HG03064 (cell line): ENCODE measurements around the gene TBC1D14.

Experiments
- ATAC-seq: cut with Tn5 transposase; IDR thresholded peaks from one replicate; pipeline ENCODE4 v1.9.1; 2021; ENCODE audit warnings: low read depth; ENCODE audit not compliant: unreplicated experiment

The TBC1D14 gene

GRCh38 chr4:7034262-7035081 lies 124.8 kb downstream of the TBC1D14 start:
- no peak for ATAC-seq

- ATAC-seq: no peak
Observed at GRCh38 chr4:7037425-7037824, 127.8 kb downstream of the TBC1D14 start.

DNA sequence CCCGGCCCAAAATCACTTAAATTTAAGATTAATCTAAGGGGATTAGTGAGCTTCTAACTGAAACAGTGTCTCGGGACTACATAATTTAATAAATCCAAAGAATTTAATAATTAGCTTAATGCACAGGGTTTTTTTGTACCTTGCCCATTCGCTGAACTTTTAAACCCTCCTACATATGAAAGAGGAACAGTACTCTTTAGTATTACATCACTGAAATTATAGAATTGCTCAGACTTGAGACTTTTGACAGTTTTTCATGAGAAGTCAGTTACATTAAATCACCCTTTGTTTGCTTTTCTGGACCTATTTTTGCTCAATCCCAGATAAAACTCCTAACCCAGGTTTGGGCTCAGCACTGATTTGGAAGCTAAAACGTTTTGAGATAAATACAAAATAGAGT lies 131.1 kb downstream of the TBC1D14 start:
- ATAC-seq: no peak

GRCh38 chr4:7041246-7041645 lies 131.6 kb downstream of the TBC1D14 start:
- ATAC-seq: no peak

- ATAC-seq: no peak
Observed at GRCh38 chr4:7041801-7042502, 132.3 kb downstream of the TBC1D14 start.

- ATAC-seq: peak; percentile 73
Observed at GRCh38 chr4:7042503-7043283, 133.1 kb downstream of the TBC1D14 start.

DNA sequence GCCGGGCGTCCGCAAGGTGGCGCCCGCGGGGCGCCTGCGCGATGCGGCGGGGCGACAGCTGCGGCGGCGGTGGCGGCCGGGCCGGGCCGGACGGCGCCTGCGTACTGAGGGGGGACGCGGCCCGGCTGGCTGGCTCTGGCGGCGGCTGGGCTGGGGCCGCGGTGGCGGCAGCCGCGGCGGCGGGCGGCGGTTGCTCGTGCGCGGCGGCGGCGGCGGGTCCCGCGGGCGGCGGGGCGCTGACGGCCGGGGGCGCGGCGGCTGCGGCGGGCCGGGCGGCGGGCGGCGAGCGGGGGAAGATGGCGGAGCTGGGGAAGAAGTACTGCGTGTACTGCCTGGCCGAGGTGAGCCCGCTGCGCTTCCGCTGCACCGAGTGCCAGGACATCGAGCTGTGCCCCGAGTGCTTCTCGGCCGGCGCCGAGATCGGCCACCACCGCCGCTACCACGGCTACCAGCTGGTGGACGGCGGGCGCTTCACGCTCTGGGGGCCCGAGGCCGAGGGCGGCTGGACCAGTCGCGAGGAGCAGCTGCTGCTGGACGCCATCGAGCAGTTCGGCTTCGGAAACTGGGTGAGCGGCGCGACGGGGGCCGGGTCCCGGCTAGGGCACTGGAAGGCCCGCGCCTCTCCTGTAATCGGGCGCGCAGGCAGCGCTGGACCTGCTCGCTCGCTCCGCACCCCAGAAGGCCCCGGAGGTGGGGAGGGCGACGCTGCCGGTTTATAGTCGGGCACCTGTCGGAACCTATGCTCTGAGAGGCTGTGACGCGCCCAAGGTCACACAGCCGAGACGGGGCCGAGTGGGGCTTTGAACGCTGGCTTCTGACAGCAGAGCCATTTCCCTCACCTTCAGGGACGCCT lies 133.9 kb downstream of the TBC1D14 start, which contains the start of gene TADA2B:
TADA2B (plus strand) TSS at position 89 of the 853 bp plus-strand sequence; CDS start at position 297, 208 bp downstream.
- ATAC-seq: peak; percentile 16

DNA sequence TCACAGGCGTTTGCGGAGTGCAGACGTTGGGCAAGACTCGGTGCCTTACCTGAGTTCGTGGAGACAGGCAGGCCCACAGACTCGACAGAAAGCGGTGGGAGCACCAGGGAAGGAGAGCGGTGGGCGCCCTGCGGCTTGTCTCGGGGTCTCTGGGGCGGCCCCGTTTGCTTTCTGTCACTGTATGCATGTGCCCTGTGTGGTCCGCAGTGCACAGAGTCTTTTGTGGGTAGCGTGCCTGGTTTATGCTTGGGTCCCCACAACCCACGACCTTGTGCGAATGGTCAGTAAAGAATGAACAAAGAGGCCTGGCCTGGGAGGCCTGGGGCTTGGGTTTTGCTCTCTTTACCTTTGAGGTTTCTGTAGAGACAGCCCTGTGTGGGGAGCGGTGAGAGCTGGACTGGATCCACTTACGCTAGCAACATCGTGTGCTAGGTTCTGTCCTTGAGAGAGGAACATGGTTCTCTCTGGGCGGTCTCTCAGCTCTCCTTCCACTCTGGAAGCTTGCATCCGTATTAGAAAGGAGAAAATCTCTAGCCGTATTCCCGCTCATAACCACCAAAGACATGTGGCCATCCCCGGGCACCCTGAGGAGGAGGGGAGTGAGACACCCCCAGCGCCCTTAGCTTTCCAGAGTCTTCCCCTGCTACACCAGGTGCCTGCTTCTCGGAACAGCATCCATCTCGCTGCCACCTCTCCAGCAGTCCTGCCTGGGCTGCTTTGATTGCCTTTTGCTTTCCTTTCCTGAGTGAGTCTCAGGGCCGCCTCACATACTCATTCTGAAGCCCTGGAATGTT lies 134.7 kb downstream of the TBC1D14 start:
- no peak for ATAC-seq

- ATAC-seq: no peak
Observed at GRCh38 chr4:7045553-7045952, 135.9 kb downstream of the TBC1D14 start.

- ATAC-seq: no peak
Observed at GRCh38 chr4:7045961-7046921, 136.6 kb downstream of the TBC1D14 start.

DNA sequence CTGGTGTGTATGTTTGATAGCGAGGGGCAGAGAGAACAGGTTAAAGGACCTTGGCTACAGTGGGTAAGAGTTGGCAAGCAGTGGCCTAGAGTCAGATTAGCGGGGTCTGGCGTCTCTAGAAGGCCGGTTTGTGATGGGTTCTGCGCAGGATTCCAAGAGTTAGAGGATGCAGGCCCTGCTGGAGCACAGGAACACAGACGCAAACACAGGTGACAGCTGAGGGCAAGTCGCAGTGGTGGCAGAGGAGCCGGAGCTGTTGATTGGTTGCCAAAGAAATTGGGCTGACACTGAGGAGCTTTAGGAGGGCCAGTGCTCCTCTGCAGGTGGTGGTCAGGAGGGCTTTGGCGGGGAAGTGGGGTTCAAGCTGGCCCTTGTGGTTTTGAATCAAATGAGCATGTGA lies 137.3 kb downstream of the TBC1D14 start:
- no peak for ATAC-seq

- no peak for ATAC-seq
Observed at GRCh38 chr4:7048642-7049041, 139.0 kb downstream of the TBC1D14 start.

- no peak for ATAC-seq
Observed at GRCh38 chr4:7049295-7049694, 139.7 kb downstream of the TBC1D14 start.

DNA sequence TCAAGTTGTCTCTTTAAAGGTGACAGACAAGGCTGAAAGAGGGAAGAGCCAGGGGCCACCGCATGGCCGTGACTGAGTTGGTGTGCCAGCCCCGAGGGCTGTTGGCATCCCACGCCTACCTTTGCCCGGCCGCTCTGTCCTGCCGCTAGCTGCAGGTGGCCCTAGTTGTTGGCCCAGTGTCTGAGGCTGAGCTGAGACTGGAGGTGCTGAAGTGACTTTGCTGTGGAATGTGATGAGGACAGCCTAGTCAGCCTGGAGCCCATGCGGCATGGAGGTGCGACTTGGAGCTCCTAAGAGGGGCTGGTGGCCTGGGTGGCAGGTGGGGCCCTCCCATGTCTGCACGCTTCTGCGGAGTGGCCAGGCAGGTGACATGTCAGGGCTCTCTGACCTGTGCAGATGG lies 140.1 kb downstream of the TBC1D14 start:
- ATAC-seq: no peak

GRCh38 chr4:7050481-7051143 lies 141.0 kb downstream of the TBC1D14 start:
- no peak for ATAC-seq

DNA sequence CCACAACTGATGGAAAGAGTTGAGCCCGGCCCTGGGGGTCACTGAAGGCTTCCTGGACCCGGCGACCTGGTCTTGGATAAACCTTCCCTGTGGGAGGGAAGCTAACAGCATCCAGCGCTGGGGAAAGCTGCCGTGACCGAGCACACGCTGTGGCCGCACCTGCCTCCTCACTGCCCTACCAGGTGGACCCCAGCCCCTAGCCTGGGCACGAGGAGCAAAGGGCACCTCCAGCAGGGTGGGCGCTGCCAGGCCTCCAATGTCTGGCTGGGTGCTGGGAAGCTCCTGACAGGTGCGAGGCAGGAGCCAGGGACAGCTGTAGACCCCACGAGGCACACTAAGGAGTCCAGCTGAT lies 141.5 kb downstream of the TBC1D14 start:
- ATAC-seq: no peak

GRCh38 chr4:7051905-7052304 lies 142.3 kb downstream of the TBC1D14 start:
- ATAC-seq: no peak

- ATAC-seq: no peak
Observed at GRCh38 chr4:7052313-7052712, 142.7 kb downstream of the TBC1D14 start.
